ENCODE measurements around the gene TMEM256. TPM values are rescaled to one million over a fixed set of nuclear protein-coding genes. Genes with fewer than 3 reads are reported as not detected.

Gene TMEM256
- total RNA-seq (55.8 TPM), polyA plus RNA-seq (ENCODE audit: insufficient read depth, low read depth, low replicate concordance) (389 TPM)
- long read RNA-seq, donor 1, transcript TMEM256-201 (4 exons, 486 nt) = major isoform, 44 of 79 reads
- long read RNA-seq, donor 1, partial matches to known transcripts = 27 of 79 reads
- long read RNA-seq, donor 1, other reads (novel, unspliced or antisense) = 8 of 79 reads
- long read RNA-seq, donor 2, transcript TMEM256-201 (4 exons, 486 nt) = major isoform, 68 of 79 reads
- long read RNA-seq, donor 2, partial matches to known transcripts = 0 of 79 reads
- long read RNA-seq, donor 2, other reads (novel, unspliced or antisense) = 8 of 79 reads
- long read RNA-seq, donor 3, transcript TMEM256-201 (4 exons, 486 nt) = major isoform, 130 of 175 reads
- long read RNA-seq, donor 3, partial matches to known transcripts = 26 of 175 reads
- long read RNA-seq, donor 3, other reads (novel, unspliced or antisense) = 16 of 175 reads
- long read RNA-seq, donor 4, transcript TMEM256-201 (4 exons, 486 nt) = major isoform, 36 of 54 reads
- long read RNA-seq, donor 4, partial matches to known transcripts = 5 of 54 reads
- long read RNA-seq, donor 4, other reads (novel, unspliced or antisense) = 11 of 54 reads
- long read RNA-seq, donor 5, partial matches to known transcripts = 0 of 5 reads
- long read RNA-seq, donor 5, other reads (novel, unspliced or antisense) = 0 of 5 reads
- long read RNA-seq, donor 6, transcript TMEM256-201 (4 exons, 486 nt) = major isoform, 208 of 294 reads
- long read RNA-seq, donor 6, transcript TMEM256-202 (2 exons, 403 nt) = minor isoform, 11 of 294 reads
- long read RNA-seq, donor 6, partial matches to known transcripts = 6 of 294 reads
- long read RNA-seq, donor 6, other reads (novel, unspliced or antisense) = 69 of 294 reads
- long read RNA-seq, donor 7, transcript TMEM256-201 (4 exons, 486 nt) = major isoform, 23 of 25 reads
- long read RNA-seq, donor 7, partial matches to known transcripts = 0 of 25 reads
- long read RNA-seq, donor 7, other reads (novel, unspliced or antisense) = 1 of 25 reads
- long read RNA-seq, donor 8, transcript TMEM256-201 (4 exons, 486 nt) = major isoform, 82 of 126 reads
- long read RNA-seq, donor 8, partial matches to known transcripts = 27 of 126 reads
- long read RNA-seq, donor 8, other reads (novel, unspliced or antisense) = 16 of 126 reads
- long read RNA-seq, donor 9, transcript TMEM256-201 (4 exons, 486 nt) = major isoform, 42 of 67 reads
- long read RNA-seq, donor 9, partial matches to known transcripts = 23 of 67 reads
- long read RNA-seq, donor 9, other reads (novel, unspliced or antisense) = 0 of 67 reads
- long read RNA-seq, donor 10, transcript TMEM256-201 (4 exons, 486 nt) = major isoform, 52 of 68 reads
- long read RNA-seq, donor 10, transcript TMEM256-202 (2 exons, 403 nt) = minor isoform, 5 of 68 reads
- long read RNA-seq, donor 10, partial matches to known transcripts = 0 of 68 reads
- long read RNA-seq, donor 10, other reads (novel, unspliced or antisense) = 11 of 68 reads

DNA sequence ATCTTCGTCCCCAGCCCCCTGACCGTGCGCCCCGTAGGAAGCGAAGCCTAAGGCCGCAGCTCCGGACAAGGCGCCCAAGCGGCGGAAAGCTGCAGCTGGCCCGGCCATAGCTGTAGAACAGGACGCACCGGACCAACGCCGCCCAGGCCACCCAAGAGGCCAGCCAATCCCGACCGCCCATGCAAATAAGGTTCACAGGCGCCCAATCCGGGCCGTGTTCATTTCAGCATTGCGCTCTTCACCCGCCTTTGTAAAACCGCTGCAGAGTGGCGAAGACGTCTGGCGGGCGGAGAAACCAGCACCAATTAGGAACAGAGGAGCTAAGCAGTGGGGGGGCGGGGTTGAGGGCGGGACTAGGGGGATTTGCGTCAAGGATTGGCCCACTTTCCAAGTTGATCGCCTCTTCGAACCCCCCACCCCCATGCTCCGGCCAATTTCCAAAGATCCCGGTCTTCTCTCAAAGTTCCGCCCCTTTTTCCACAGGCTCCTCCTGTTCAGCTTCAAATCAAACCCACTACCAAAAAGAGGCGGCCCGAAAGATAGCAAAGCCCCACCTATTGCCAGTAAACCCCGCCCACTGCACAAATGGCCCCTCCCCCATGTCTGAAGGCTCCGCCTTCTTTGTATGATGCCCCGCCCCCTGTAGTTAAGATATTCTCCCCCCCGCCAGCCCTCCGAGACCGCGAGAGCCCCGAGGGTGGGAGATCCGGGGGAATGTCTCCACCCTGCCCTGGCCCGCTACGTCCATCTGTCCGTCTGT, at the start of gene TMEM256:
TMEM256 (minus strand) TSS at position 121 of the 760 bp plus-strand sequence; CDS start at position 108, 13 bp downstream.
- H3K9ac ChIP-seq (ENCODE audit: low read length in 3 of 3) = peak within 1 kb of the TSS; percentile 44 to 77 (median 55)
- peak; percentile 99 to 100 (median 100) for DNase-seq
- FAIRE-seq = peak; percentile 97
- no peaks in the 10 kb centered on the region for H3K27me3 ChIP-seq (ENCODE audit: control insufficient read depth, insufficient read depth, low read length)
- peaks cover 0 to 6% (median 6%) of the 10 kb centered on the region in 3 donors for H3K4me1 ChIP-seq (ENCODE audit: control insufficient read depth in 2 of 3, insufficient read depth in 2 of 3, low read depth in 1 of 3, low read length in 3 of 3)
- no peaks in the 10 kb centered on the region for H3K36me3 ChIP-seq (ENCODE audit: control insufficient read depth in 2 of 3, insufficient read depth in 3 of 3, low read length in 3 of 3)
- no peak for TF ChIP-seq CTCF (IDR thresholded peaks at IDR 0.05; ENCODE audit: borderline replicate concordance, extremely low read depth, insufficient read depth)
- peak within 1 kb of the TSS; percentile 79 to 88 for H3K27ac ChIP-seq (ENCODE audit: low read depth in 2 of 2, low read length in 2 of 2)
- intact Hi-C loops (cut with DNase I) = no loop called here
- peak within 1 kb of the TSS; percentile 67 to 84 (median 72) for H3K4me3 ChIP-seq (ENCODE audit: low read length in 3 of 3)
- H3K9me3 ChIP-seq (ENCODE audit: control insufficient read depth in 2 of 3, insufficient read depth in 1 of 3, low read length in 3 of 3) = no peaks in the 10 kb centered on the region

DNA sequence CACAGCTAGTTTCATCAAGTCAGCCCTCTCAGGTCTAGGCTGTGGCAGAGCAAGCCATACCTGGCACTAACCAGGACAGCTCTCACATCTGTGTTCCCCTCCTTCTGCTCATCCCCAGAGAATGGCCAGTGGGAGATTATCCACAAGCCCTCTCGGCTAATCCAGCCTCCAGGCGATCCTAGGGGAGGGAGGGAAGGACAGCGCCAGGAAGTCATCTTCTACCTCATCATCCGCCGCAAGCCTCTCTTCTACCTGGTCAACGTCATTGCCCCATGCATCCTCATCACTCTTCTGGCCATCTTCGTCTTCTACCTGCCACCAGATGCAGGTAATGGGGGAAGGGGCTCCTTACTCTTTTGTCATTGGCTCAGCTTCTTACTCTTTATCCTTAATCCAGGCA, 44.6 kb upstream of the TMEM256 start:
- H3K4me1 ChIP-seq (ENCODE audit: control insufficient read depth in 2 of 3, insufficient read depth in 2 of 3, low read depth in 1 of 3, low read length in 3 of 3) = peaks cover 0 to 3% (median 3%) of the 10 kb centered on the region in 3 donors
- TF ChIP-seq CTCF (IDR thresholded peaks at IDR 0.05; ENCODE audit: borderline replicate concordance, extremely low read depth, insufficient read depth) = no peak
- intact Hi-C loops (cut with DNase I) = no loop called here
- DNase-seq (no peak), FAIRE-seq (no peak)
- H3K9ac ChIP-seq (ENCODE audit: low read length in 3 of 3) = no peak overlapping the region
- peaks cover 8% of the 10 kb centered on the region for H3K27me3 ChIP-seq (ENCODE audit: control insufficient read depth, insufficient read depth, low read length)
- H3K27ac ChIP-seq (ENCODE audit: low read depth in 2 of 2, low read length in 2 of 2) = no peak overlapping the region
- no peaks in the 10 kb centered on the region for H3K36me3 ChIP-seq (ENCODE audit: control insufficient read depth in 2 of 3, insufficient read depth in 3 of 3, low read length in 3 of 3)
- H3K9me3 ChIP-seq (ENCODE audit: control insufficient read depth in 2 of 3, insufficient read depth in 1 of 3, low read length in 3 of 3) = no peaks in the 10 kb centered on the region
- no peak overlapping the region for H3K4me3 ChIP-seq (ENCODE audit: low read length in 3 of 3)

GRCh38 chr17:7445619-7445968, 41.7 kb upstream of the TMEM256 start:
- H3K27me3 ChIP-seq (ENCODE audit: control insufficient read depth, insufficient read depth, low read length) = peaks cover 8% of the 10 kb centered on the region
- peak overlapping the region; percentile 4 to 52 (median 20) for H3K4me3 ChIP-seq (ENCODE audit: low read length in 3 of 3)
- intact Hi-C loops (cut with DNase I) = no loop called here
- peaks cover 0 to 5% (median 4%) of the 10 kb centered on the region in 3 donors for H3K4me1 ChIP-seq (ENCODE audit: control insufficient read depth in 2 of 3, insufficient read depth in 2 of 3, low read depth in 1 of 3, low read length in 3 of 3)
- TF ChIP-seq CTCF (IDR thresholded peaks at IDR 0.05; ENCODE audit: borderline replicate concordance, extremely low read depth, insufficient read depth) = no peak
- no peak for FAIRE-seq
- no peaks in the 10 kb centered on the region for H3K9me3 ChIP-seq (ENCODE audit: control insufficient read depth in 2 of 3, insufficient read depth in 1 of 3, low read length in 3 of 3)
- peak in 2 of 5 donors; percentile 17 to 64 for DNase-seq
- peak overlapping the region; percentile 8 to 43 for H3K27ac ChIP-seq (ENCODE audit: low read depth in 2 of 2, low read length in 2 of 2)
- H3K9ac ChIP-seq (ENCODE audit: low read length in 3 of 3) = peak overlapping the region in 1 of 3 donors; percentile 12
- H3K36me3 ChIP-seq (ENCODE audit: control insufficient read depth in 2 of 3, insufficient read depth in 3 of 3, low read length in 3 of 3) = no peaks in the 10 kb centered on the region

Data from kidney (tissue), 22 donors.